Occipital lobe (tissue), 3 donors: ENCODE measurements around the gene MSH4. TPM values are rescaled to one million over a fixed set of nuclear protein-coding genes. Genes with fewer than 3 reads are reported as not detected.
"Not testable (repeated sequence)": the region's sequence is repeated elsewhere in the genome, so short reads cannot be mapped to it uniquely, and the experiment has no call there.

Source experiments
- DNase-seq: peaks from one replicate; lab custom pipeline; 2025; lab: John Stamatoyannopoulos, UW
- small RNA-seq: library from RNA; depleted of rRNA; stranded (forward); fragments of <200 nt; gene quantifications from one replicate; pipeline ENCODE3, GENCODE V24; 2014
- total RNA-seq: library from RNA; depleted of rRNA; stranded (reverse); fragments of >200 nt; gene quantifications from one replicate; pipeline ENCODE4 v1.2.3, GENCODE V29; 2014

MSH4 gene
- total RNA-seq, 1 donor from 2014 or later: 1.6 TPM

- no peak for DNase-seq
Measured at GRCh38 chr1:75932304-75932703, 135.6 kb downstream of the MSH4 start, which contains the start of gene ASB17. ASB17 (minus strand) TSS chr1:75932404; CDS start chr1:75932291, 113 bp downstream.

GRCh38 chr1:75937034-75937433, 140.4 kb downstream of the MSH4 start:
- DNase-seq: no peak

- DNase-seq: not testable (repeated sequence)
Measured at GRCh38 chr1:75943037-75943436, 146.4 kb downstream of the MSH4 start.

- no peak for DNase-seq
Measured at GRCh38 chr1:75950176-75950575, 153.5 kb downstream of the MSH4 start.

GRCh38 chr1:75952016-75952415, 155.3 kb downstream of the MSH4 start:
- no peak for DNase-seq

GRCh38 chr1:75953461-75953860, 156.8 kb downstream of the MSH4 start:
- no peak for DNase-seq

GRCh38 chr1:75954586-75954985, 157.9 kb downstream of the MSH4 start:
- DNase-seq: no peak

Small RNA genes lying within 50 kb of the gene (small RNA-seq; reads per million reads assigned to genes)
- not detected for gene SNORD45A
- gene SNORD45B: not detected
- gene SNORD45C: not detected

Other genes starting within 250 kb of the MSH4 start
- 266 TPM for gene SLC44A5, start 185.8 kb upstream of the MSH4 start, total RNA-seq
- 69.1 TPM for gene ACADM, start 72.2 kb upstream of the MSH4 start, total RNA-seq
- gene RABGGTB, start 10.6 kb upstream of the MSH4 start, total RNA-seq: 90.2 TPM
- not detected for gene ASB17, start 135.5 kb downstream of the MSH4 start, total RNA-seq